ENCODE data around the gene TSPAN15.

The TSPAN15 gene

GRCh38 chr10:69406302-69406811 lies 44.9 kb upstream of the TSPAN15 start:
- Histone ChIP-seq H3K36me3 (ENCODE audit: insufficient read depth, low read length) (peaks cover 8% of the 10 kb centered on the region), H3K9me3 (ENCODE audit: low read length) (no peaks in the 10 kb centered on the region), H2AFZ (ENCODE audit: low read length) (no peak overlapping the region), H3K79me2 (ENCODE audit: insufficient read depth, low read length) (no peaks in the 10 kb centered on the region), H3K27ac (ENCODE audit: low read depth, low read length, poor library complexity, severe bottlenecking) (no peak overlapping the region), H3K27me3 (ENCODE audit: insufficient read depth, low read length) (no peaks in the 10 kb centered on the region), H3K4me1 (ENCODE audit: insufficient read depth, low read length, severe bottlenecking) (peaks cover 25% of the 10 kb centered on the region), H3K4me2 (ENCODE audit: low read length) (no peak overlapping the region), H3K9me2 (ENCODE audit: low read depth, low read length) (no peaks in the 10 kb centered on the region), H3K9ac (ENCODE audit: low read length) (no peak overlapping the region), H3K4me3 (ENCODE audit: low read depth, low read length, poor library complexity, severe bottlenecking) (no peak overlapping the region), H4K20me1 (ENCODE audit: insufficient read depth, low read length) (no peaks in the 10 kb centered on the region), H3F3A (ENCODE audit: insufficient read depth, low read length) (no peaks in the 10 kb centered on the region)
- no peak for TF ChIP-seq CTCF (IDR thresholded peaks at IDR 0.05; ENCODE audit: low read length)
- no peak for TF ChIP-seq EZH2 (IDR thresholded peaks at IDR 0.05; ENCODE audit: borderline replicate concordance, low read length)

- no peak overlapping the region for H3K27ac ChIP-seq (ENCODE audit: low read depth, low read length, poor library complexity, severe bottlenecking)
- H3K79me2 ChIP-seq (ENCODE audit: insufficient read depth, low read length) = no peaks in the 10 kb centered on the region
- H3K9ac ChIP-seq (ENCODE audit: low read length) = no peak overlapping the region
- H3K4me3 ChIP-seq (ENCODE audit: low read depth, low read length, poor library complexity, severe bottlenecking) = no peak overlapping the region
- H3K4me1 ChIP-seq (ENCODE audit: insufficient read depth, low read length, severe bottlenecking) = peaks cover 25% of the 10 kb centered on the region
- TF ChIP-seq EZH2 (IDR thresholded peaks at IDR 0.05; ENCODE audit: borderline replicate concordance, low read length) (no peak), CTCF (IDR thresholded peaks at IDR 0.05; ENCODE audit: low read length) (no peak)
- H3K9me3 ChIP-seq (ENCODE audit: low read length) = no peaks in the 10 kb centered on the region
- H2AFZ ChIP-seq (ENCODE audit: low read length) = no peak overlapping the region
- no peaks in the 10 kb centered on the region for H3K9me2 ChIP-seq (ENCODE audit: low read depth, low read length)
- peaks cover 5% of the 10 kb centered on the region; the same call in 1 of the 2 replicates for H3K36me3 ChIP-seq (ENCODE audit: insufficient read depth, low read length)
- H3K4me2 ChIP-seq (ENCODE audit: low read length) = no peak overlapping the region
- H3K27me3 ChIP-seq (ENCODE audit: insufficient read depth, low read length) = no peaks in the 10 kb centered on the region
- H3F3A ChIP-seq (ENCODE audit: insufficient read depth, low read length) = no peaks in the 10 kb centered on the region
- no peaks in the 10 kb centered on the region for H4K20me1 ChIP-seq (ENCODE audit: insufficient read depth, low read length)
These were observed 44.3 kb upstream of the TSPAN15 start for GRCh38 chr10:69406816-69407580.

GRCh38 chr10:69407621-69408301 lies 43.5 kb upstream of the TSPAN15 start:
- Histone ChIP-seq H4K20me1 (ENCODE audit: insufficient read depth, low read length) (no peaks in the 10 kb centered on the region), H3K27ac (ENCODE audit: low read depth, low read length, poor library complexity, severe bottlenecking) (peak overlapping the region; percentile 10), H3K9me3 (ENCODE audit: low read length) (no peaks in the 10 kb centered on the region), H3K4me2 (ENCODE audit: low read length) (peak overlapping the region; percentile 53), H2AFZ (ENCODE audit: low read length) (no peak overlapping the region), H3K79me2 (ENCODE audit: insufficient read depth, low read length) (no peaks in the 10 kb centered on the region), H3K9ac (ENCODE audit: low read length) (peak overlapping the region; percentile 43), H3K27me3 (ENCODE audit: insufficient read depth, low read length) (no peaks in the 10 kb centered on the region), H3K36me3 (ENCODE audit: insufficient read depth, low read length) (peaks cover 5% of the 10 kb centered on the region; the same call in 1 of the 2 replicates), H3K4me3 (ENCODE audit: low read depth, low read length, poor library complexity, severe bottlenecking) (peak overlapping the region; percentile 27), H3F3A (ENCODE audit: insufficient read depth, low read length) (no peaks in the 10 kb centered on the region), H3K4me1 (ENCODE audit: insufficient read depth, low read length, severe bottlenecking) (peaks cover 25% of the 10 kb centered on the region), H3K9me2 (ENCODE audit: low read depth, low read length) (no peaks in the 10 kb centered on the region)
- TF ChIP-seq CTCF (IDR thresholded peaks at IDR 0.05; ENCODE audit: low read length) = peak; percentile 73
- TF ChIP-seq EZH2 (IDR thresholded peaks at IDR 0.05; ENCODE audit: borderline replicate concordance, low read length) = no peak
